ENCODE data around the gene CDK2. TPM values are rescaled to one million over a fixed set of nuclear protein-coding genes. Genes with fewer than 3 reads are reported as not detected.

Gene CDK2
- total and polyA plus RNA-seq, 9 of the 15 experiments (the other 6 are each of a cell fraction or from before 2014, with no cell fraction given), result 17.4 to 213 (median 109) TPM

DNA sequence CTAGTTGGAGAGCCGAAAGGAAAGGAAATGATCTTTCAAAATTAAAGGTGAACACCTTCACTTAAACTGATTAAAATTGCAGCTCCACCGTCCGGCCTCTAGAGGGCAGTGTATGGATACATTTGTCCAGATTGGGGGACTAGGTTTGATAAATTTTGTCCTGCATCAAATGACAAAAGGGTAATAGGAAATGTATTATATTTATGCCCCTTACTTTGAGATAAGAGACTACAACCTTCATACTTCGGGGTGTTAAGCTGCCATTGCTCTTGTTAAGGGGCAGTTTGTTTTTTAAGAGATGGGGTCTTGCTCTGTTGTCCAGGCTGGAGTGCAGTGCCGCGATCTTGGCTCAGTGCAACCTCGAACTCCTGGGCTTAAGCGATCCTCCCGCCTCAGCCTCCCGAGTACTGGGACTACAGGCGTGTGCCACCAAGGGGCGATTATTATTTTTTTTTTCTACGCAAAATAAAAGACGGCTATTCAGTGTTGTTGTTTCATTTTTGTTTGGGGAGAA, 29.6 kb downstream of the CDK2 start:
- peaks cover 19% of the 10 kb centered on the region for H3K79me2 ChIP-seq (ENCODE audit: control insufficient read depth, insufficient read depth, low read length)
- H4K20me1 ChIP-seq (replicated peaks; ENCODE audit: control insufficient read depth, insufficient read depth, low read length), result no peaks in the 10 kb centered on the region
- H3K4me2 ChIP-seq (ENCODE audit: insufficient read depth, low read length), result peak overlapping the region; percentile 100
- H3K4me1 ChIP-seq (replicated peaks in 1 of 2; ENCODE audit: control insufficient read depth in 2 of 2, insufficient read depth in 2 of 2, low read length in 2 of 2), result peaks cover 3 to 19% of the 10 kb centered on the region in 2 experiments; a peak in 4 of 5 replicates
- peak overlapping the region in 1 of 2 experiments; percentile 83; a peak in 2 of 4 replicates for H3K9ac ChIP-seq (ENCODE audit: insufficient read depth in 1 of 2, low read depth in 2 of 2, low read length in 2 of 2)
- H2AFZ ChIP-seq (ENCODE audit: low read depth, low read length), result peak overlapping the region; percentile 84; the same call in 1 of the 2 replicates
- ATAC-seq, result peak; percentile 39
- BruUV-seq (replicated peaks), result no TSS peak
- no peak for FAIRE-seq
- no peaks in the 10 kb centered on the region for H3K27me3 ChIP-seq (ENCODE audit: control insufficient read depth in 2 of 2, insufficient read depth in 2 of 2, low read length in 2 of 2)
- in situ Hi-C loops (cut with MboI) (loop anchor here (5.0 kb wide), 1 partner anchor 36 kb away; no protein-coding TSS in a partner anchor), intact Hi-C loops (cut with micrococcal nuclease) (loop anchor here (1.0 kb wide), 1 partner anchor 33 kb away; no protein-coding TSS in a partner anchor)
- ChIA-PET POLR2A (interaction anchor here (0.5 to 5.1 kb wide), 13 partner anchors 11 to 257 kb away, joined by 3 to 31 read pairs (median 4); partner anchors contain the start of genes IKZF4, PA2G4 and RAB5B), CTCF (ENCODE audit: low intra/inter-chr PET ratio) (interaction anchor here (1.0 to 3.7 kb wide), 4 partner anchors 33 to 193 kb away, joined by 3 to 35 read pairs (median 12); partner anchors contain the start of genes RPS26 and SMARCC2)
- H3K9me1 ChIP-seq (ENCODE audit: control insufficient read depth, insufficient read depth, low read length), result no peaks in the 10 kb centered on the region
- H3K9me3 ChIP-seq (replicated peaks; ENCODE audit: control insufficient read depth, insufficient read depth, low read depth, low read length), result no peaks in the 10 kb centered on the region
- DNase-seq (ENCODE audit: extremely low read depth in 1 of 4, low spot score in 3 of 4), result peak; percentile 55 to 84 (median 58)
- 10% methylated on average over 14 of the region's 14 CpGs for WGBS (ENCODE audit: insufficient coverage, low coverage, missing lambda C conversion rate)
- H3K36me3 ChIP-seq (ENCODE audit: control insufficient read depth, insufficient read depth, low read length), result peaks cover 37% of the 10 kb centered on the region; the same call in 2 of the 3 replicates
- H3K27ac ChIP-seq (ENCODE audit: extremely low read depth, low read depth, low read length), result peak overlapping the region; percentile 74; the same call in 2 of the 3 replicates
- peak overlapping the region; percentile 60 for H3K4me3 ChIP-seq
- TF ChIP-seq, protein P1, sequence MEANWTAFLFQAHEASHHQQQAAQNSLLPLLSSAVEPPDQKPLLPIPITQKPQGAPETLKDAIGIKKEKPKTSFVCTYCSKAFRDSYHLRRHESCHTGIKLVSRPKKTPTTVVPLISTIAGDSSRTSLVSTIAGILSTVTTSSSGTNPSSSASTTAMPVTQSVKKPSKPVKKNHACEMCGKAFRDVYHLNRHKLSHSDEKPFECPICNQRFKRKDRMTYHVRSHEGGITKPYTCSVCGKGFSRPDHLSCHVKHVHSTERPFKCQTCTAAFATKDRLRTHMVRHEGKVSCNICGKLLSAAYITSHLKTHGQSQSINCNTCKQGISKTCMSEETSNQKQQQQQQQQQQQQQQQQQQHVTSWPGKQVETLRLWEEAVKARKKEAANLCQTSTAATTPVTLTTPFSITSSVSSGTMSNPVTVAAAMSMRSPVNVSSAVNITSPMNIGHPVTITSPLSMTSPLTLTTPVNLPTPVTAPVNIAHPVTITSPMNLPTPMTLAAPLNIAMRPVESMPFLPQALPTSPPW (CRISPR knock-in tag; IDR thresholded peaks at IDR 0.05), result peak; percentile 36; the same call in 1 of the 2 replicates
- TF ChIP-seq, protein P2, sequence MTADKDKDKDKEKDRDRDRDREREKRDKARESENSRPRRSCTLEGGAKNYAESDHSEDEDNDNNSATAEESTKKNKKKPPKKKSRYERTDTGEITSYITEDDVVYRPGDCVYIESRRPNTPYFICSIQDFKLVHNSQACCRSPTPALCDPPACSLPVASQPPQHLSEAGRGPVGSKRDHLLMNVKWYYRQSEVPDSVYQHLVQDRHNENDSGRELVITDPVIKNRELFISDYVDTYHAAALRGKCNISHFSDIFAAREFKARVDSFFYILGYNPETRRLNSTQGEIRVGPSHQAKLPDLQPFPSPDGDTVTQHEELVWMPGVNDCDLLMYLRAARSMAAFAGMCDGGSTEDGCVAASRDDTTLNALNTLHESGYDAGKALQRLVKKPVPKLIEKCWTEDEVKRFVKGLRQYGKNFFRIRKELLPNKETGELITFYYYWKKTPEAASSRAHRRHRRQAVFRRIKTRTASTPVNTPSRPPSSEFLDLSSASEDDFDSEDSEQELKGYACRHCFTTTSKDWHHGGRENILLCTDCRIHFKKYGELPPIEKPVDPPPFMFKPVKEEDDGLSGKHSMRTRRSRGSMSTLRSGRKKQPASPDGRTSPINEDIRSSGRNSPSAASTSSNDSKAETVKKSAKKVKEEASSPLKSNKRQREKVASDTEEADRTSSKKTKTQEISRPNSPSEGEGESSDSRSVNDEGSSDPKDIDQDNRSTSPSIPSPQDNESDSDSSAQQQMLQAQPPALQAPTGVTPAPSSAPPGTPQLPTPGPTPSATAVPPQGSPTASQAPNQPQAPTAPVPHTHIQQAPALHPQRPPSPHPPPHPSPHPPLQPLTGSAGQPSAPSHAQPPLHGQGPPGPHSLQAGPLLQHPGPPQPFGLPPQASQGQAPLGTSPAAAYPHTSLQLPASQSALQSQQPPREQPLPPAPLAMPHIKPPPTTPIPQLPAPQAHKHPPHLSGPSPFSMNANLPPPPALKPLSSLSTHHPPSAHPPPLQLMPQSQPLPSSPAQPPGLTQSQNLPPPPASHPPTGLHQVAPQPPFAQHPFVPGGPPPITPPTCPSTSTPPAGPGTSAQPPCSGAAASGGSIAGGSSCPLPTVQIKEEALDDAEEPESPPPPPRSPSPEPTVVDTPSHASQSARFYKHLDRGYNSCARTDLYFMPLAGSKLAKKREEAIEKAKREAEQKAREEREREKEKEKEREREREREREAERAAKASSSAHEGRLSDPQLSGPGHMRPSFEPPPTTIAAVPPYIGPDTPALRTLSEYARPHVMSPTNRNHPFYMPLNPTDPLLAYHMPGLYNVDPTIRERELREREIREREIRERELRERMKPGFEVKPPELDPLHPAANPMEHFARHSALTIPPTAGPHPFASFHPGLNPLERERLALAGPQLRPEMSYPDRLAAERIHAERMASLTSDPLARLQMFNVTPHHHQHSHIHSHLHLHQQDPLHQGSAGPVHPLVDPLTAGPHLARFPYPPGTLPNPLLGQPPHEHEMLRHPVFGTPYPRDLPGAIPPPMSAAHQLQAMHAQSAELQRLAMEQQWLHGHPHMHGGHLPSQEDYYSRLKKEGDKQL (CRISPR knock-in tag; IDR thresholded peaks at IDR 0.05; ENCODE audit: borderline replicate concordance), result no peak
- TF ChIP-seq, protein P3, sequence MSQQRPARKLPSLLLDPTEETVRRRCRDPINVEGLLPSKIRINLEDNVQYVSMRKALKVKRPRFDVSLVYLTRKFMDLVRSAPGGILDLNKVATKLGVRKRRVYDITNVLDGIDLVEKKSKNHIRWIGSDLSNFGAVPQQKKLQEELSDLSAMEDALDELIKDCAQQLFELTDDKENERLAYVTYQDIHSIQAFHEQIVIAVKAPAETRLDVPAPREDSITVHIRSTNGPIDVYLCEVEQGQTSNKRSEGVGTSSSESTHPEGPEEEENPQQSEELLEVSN (IDR thresholded peaks at IDR 0.05; ENCODE audit: borderline replicate concordance in 1 of 2, extremely low read depth in 1 of 2, insufficient read depth in 1 of 2, insufficient read length in 1 of 2, low read depth in 1 of 2, low read length in 1 of 2, poor library complexity in 1 of 2, severe bottlenecking in 1 of 2), result no peak
- peak; percentile 90 for TF ChIP-seq PTBP1 (IDR thresholded peaks at IDR 0.05; ENCODE audit: low read depth, low read length)
- TF ChIP-seq, protein P4, sequence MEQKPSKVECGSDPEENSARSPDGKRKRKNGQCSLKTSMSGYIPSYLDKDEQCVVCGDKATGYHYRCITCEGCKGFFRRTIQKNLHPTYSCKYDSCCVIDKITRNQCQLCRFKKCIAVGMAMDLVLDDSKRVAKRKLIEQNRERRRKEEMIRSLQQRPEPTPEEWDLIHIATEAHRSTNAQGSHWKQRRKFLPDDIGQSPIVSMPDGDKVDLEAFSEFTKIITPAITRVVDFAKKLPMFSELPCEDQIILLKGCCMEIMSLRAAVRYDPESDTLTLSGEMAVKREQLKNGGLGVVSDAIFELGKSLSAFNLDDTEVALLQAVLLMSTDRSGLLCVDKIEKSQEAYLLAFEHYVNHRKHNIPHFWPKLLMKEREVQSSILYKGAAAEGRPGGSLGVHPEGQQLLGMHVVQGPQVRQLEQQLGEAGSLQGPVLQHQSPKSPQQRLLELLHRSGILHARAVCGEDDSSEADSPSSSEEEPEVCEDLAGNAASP (IDR thresholded peaks at IDR 0.05), result no peak
- no peak for TF ChIP-seq YY1 (IDR thresholded peaks at IDR 0.05; ENCODE audit: borderline replicate concordance in 1 of 3, control insufficient read depth in 1 of 3, extremely low read depth in 1 of 3, insufficient read depth in 3 of 3, insufficient read length in 1 of 3, insufficient replicate concordance in 2 of 3, low read depth in 1 of 3, low read length in 2 of 3)
- TF ChIP-seq GABPB2 (CRISPR knock-in tag; conservative IDR thresholded peaks at IDR 0.05), result no peak
